PC-9 (cell line): ENCODE data around the gene MAB21L1.

Source experiments
- CTCF ChIP-seq: fragments of 200-600 bp; sonication (generic); conservative IDR thresholded peaks from 2 replicates; pipeline ENCODE4 v1.6.1; 2017; ENCODE audit warnings: mixed run types, antibody characterized with exemption, mild to moderate bottlenecking, moderate library complexity
- EZH2 ChIP-seq: fragments of 200-600 bp; sonication (generic); IDR thresholded peaks from 2 replicates; pipeline ENCODE4 v1.8.0; 2017; ENCODE audit warnings: antibody characterized with exemption, low read depth

GRCh38 chr13:35449821-35450220, 26.7 kb downstream of the MAB21L1 start:
- no peak for TF ChIP-seq CTCF
- TF ChIP-seq EZH2 = no peak
